HG03039 (cell line): ENCODE results near the gene CTNNBL1.

Source experiments
- ATAC-seq: cut with Tn5 transposase; IDR thresholded peaks from one replicate; pipeline ENCODE4 v1.9.1; 2021; ENCODE audit warnings: mild to moderate bottlenecking, moderate library complexity; ENCODE audit not compliant: unreplicated experiment

Gene CTNNBL1

DNA sequence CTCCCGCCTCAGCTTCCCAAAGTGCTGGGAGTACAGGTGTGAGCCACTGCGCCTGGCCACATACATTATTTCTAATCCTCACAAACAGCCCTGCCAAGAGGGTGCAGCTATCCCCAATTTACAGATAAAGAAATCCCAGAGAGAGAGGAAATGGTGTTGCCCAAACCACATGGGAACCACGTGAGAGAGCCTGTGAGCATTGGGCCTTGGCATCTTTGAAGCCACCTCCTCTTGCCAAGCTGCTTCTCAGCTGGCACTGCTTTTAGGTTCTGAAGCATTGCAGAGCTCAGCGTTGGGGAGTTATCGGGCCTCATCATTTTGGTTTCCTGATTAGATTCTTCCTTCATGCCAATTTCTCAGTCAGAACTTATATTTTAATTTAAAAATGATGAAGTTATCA is 80.3 kb downstream of the CTNNBL1 start:
- ATAC-seq: no peak

DNA sequence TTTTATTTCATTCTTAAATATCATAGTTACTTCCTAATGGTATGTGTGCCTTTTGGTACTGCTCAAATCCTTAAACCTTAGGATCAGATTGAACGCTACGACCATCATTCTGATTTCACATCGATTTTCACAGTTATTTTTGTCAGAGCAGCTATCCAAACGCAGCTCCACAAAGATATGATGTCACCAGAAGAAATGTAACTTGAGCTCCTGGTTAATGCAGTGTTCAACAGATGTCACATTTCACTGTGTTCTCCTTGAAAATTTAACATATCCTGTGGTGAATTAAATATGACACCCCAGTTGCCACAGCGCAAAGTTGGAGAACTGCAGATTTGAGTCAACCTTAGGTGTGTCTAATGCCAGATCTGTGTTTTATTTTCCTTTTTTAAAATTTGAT is 81.4 kb downstream of the CTNNBL1 start:
- no peak for ATAC-seq

DNA sequence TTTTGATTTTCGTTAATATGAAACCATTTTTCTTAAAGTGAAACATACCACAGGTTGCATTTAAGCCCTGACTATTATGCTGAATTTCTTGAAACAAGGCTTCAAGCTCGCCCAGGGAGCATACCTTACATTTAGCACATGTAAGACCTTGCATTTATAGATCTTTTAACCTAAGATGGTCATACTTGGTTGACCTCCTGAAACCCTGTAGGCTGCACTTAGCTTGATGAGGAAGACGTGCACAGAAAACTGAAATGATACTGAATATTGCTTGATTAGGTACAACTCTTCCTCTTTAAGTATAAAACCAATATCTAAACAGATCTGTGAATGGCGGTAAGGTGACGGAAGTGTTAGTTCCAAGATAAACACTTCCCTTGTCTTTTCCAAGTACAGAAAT is 82.2 kb downstream of the CTNNBL1 start:
- no peak for ATAC-seq

DNA sequence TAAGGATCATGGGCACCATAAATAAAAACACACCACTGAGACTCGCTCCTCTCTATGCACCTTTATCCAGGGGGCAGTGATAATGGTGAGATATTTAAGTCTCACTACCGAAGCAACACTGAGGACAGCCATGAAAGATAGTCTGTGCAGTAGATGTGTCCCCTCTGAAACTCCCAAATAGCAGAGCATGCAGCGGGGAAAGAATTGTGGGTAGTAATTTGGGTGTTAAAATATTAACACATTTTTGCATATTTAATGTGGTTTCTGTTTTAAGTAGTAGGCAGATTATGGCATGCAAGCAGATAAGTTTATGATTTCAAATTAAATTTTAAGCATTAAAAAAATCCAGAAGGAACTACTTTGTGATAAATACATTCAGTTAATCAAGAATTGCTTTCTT is 82.7 kb downstream of the CTNNBL1 start:
- no peak for ATAC-seq

DNA sequence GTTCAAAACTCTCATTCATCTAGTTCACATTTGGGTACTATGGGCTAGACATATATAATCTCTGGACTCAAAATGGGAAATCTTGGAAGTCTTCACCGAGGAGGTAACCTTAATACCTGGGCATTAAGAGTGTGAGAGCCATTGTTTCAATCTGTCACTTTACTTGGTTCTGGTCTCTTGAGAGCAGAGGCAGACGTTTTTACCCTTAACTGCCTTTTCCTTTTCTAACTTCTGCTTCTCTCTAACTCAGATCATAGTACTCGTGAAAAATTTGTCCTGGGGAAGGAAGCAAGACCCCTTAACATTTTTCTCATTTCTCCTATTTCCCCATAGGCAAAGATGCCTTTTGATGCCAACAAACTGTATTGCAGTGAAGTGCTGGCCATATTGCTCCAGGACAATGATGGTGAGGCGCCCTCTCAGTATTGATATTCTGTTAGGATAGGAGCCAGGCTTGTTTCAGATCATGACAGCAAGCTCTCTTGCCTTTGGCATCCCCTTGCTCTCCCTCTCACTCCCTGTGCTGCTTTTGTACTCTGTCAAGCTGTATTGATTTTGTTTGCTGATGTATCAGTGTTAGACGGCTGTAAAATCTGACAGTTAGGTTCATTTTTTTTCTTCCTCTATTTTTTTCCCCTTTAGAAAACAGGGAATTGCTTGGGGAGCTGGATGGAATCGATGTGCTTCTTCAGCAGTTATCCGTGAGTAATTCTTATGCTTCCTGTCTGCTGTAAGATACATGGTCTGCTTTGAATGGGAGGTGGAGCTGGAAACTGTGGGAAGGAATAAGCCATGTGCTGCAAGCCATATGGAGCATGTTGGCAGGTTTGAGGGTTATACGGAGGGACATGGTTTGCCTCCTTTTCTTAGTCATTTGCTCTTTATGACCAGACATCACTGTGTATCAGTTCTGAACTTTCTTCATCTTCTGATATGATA is 83.5 kb downstream of the CTNNBL1 start:
- no peak for ATAC-seq

DNA sequence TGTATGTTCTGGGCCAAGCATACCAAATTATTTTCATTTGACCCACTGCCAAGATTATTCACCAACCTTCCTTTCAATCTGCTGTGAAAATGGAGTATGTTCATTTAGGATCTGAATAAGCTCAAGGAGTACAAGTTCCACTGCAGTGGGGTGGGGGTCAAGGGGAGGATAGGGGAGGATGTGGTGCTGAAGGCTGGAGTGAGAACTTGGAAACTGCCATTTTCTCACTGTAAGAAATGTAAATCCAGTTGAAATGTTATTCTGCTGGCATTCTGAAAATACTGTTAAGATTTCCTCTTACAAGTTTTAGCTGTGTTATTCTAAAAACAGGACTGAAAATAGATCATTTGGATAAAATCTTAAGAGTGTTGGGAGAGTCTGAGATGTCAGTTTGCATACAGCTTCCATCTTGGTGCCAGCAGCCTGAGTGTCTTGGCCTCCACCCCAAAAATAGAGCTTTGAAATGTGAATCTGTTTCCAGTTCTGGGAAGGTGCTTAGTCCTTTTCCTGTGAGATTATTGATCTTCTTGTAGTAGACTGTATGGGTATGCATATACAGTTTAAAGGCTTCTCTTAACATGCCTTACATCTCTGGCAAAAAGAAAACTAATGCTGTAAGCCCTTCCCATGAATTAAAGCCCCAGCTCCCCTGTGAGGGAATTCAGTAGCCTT is 84.3 kb downstream of the CTNNBL1 start:
- ATAC-seq: no peak

DNA sequence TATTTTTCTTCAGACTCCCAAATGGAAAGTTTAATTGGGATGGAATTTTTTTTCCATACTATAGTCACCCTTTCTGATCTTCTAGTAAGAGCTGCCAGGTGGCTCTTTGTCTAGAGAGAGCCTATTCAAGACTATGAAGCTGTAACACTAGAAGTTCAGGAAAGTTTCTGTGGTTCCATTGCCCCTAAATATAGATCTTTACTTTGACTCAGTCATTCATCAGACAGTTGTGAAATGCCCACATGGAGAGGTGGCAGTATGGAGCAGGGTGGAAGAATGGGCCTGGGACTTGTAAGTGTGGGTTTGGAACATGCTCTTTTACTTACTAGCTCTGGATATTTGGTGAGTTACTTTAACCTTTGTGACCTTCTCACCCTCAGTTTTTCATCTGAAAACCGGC is 87.8 kb downstream of the CTNNBL1 start:
- no peak for ATAC-seq

DNA sequence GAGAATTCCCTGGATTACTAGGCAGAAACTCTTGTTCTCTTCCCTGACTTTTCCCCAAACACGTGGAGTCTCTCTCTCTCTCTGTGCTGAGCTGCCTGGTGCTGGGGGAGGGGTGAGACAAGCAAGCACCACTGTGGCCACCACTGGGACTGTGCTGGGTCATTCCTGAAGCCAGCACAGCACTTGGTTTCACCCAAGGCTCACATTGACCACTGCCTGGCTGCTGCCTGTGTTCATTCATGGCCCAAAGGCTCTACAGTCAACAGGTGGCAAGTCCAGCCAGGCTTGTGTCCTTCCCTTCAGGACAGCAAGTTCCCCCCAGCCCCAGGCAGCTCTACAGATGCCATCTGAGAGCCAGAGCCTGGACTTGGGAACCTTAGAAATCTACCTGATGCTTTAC is 92.2 kb downstream of the CTNNBL1 start:
- no peak for ATAC-seq

DNA sequence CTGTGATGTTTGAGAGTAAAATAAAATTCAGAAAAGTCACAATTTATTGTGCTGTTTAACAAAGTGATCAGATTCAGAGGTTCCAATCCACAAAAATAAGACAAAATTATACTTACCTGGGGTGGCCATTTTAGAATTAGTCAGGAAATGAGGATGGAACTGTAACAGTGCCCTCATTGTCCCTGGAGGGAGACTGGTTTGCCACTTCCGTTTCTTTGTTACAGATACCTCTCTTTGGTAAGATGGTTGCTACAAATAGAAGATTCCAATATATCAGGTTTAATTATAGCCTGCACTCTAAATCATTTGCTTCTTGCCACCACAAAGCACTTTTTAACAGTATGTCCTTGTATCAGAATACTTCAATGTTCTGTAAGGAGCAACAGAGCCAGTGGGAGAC is 95.6 kb downstream of the CTNNBL1 start:
- no peak for ATAC-seq

DNA sequence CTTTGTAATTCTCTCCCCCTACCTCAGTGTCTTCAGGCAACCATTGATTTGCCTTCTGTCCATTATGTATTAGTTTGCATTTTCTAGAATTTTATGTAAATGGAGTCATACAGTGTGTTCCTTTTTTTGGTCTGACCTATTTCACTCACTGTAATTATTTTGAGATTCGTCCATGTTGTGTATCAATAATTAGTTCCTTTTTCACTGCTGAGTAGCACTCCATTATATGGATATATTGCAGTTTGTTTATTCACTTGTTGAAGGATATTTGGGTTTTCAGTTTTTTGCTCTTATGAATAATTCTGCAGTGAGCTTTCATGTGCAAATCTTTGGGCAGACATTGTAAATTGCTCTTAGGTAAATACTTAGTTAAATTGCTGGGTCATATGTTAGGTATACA is 97.1 kb downstream of the CTNNBL1 start:
- ATAC-seq: no peak

DNA sequence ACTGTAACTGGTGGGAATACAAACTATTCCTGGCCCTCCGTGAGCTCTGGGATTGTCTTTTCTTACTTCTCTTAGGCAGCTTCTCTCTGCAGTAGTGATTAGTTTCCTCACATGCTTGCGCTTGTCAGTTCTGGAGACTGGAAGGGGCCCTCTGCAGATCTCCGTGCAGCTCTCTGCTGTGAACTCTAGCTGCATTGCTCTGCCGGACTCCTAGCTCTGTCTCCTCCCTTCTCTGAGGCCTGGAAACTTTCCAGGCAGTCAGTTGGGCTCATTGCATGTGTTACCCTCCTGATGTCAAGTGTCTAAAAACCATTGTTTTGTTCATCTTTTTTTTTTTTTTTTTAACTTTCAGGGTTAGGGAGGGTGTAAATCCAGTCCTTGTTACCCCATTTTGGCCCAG is 102.3 kb downstream of the CTNNBL1 start:
- no peak for ATAC-seq

DNA sequence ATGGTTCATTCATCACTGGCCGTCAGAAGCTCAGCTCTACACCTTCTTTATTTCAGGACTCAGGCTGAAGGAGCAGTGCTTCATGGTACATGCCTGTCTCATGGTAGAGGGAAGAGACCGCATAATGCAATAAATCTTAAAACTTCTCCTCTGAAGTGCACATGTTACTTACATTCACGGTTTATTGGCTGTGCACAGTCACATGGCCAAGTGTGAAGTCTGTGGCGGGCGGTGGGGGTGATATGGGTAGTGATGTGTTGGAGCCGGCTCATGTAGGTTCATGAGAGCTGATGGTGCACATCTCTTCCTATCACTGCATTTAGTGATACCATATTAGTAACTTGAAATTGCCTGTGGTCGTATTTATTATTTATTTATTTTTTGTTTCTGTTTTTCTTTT is 102.9 kb downstream of the CTNNBL1 start:
- ATAC-seq: no peak

DNA sequence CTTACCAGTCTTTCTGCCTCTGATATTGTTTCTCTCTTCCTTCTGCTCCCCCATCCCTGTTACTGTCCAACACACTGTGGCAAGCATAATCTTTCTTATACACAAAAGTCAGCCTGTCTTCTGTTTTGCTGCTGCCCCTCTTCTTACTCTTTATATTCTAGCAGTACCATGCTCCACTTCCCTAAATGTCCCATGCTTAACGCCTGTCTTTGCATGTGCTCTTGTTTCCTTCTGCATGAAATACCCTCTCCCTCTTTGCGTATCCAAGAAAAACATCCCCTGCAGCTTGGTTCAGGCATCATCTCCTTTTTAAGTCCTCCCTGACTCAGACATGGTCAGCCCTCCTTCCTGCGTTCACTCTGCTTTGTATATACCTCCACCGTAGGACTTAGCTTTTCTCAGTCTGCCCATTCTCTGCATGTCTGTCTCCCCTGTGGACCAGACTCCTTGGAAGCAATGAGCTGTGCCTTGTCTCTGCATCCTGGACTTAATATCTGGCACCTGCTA is 103.9 kb downstream of the CTNNBL1 start:
- ATAC-seq: no peak

DNA sequence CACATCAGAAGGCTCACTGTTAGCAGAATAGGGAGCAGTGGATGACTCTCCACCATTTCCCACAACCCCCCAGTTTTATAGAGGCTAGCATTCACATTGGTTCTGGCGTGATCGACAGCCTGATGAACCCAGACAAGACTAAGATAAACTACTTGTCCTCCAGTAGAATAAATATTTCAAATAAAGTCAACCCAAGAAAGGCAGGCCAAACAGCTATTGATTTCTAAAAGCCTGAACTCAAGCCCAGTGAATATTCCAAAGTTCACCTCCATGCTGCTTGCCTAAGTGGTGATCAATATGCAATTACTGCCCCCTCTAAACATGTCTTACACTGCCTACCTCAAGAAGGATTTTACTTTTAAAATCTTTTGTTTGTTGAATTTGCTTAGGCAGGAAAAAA is 104.5 kb downstream of the CTNNBL1 start:
- ATAC-seq: no peak

DNA sequence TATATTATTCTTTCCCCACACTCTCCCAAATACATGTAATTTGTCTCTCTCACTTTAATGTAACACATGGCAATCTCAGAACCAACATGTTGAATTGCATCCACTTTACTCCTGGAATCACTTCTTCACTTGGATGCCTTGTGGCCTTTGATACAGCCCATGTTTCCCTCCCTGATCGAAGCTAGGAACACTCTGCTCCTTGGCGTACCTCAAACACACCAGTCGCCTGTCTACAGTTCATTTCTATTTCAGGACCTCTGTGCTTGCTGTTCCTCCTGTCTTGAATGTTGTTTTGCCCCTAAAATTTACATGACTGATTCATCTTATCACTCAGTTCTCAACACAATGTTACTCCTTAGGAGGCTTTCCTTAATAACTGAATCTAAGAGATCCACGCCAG is 106.8 kb downstream of the CTNNBL1 start:
- no peak for ATAC-seq

DNA sequence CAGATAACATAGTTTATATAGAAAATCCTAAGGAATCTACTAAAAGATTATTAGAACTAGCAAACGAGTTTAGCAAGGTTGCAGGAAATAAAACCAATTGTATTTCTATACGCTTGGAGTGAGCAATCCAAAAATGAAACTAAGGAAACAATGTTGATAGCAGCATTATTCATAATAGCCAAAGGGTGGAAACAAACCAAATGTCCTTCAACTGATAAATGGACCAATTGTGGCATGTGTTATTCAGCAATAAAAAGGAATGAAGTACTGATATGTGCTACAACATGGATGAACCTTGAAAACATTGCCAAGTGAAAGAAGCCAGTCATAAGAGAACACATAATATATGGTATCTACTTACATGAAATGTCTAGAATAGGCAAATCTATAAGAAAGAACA is 108.1 kb downstream of the CTNNBL1 start:
- no peak for ATAC-seq

DNA sequence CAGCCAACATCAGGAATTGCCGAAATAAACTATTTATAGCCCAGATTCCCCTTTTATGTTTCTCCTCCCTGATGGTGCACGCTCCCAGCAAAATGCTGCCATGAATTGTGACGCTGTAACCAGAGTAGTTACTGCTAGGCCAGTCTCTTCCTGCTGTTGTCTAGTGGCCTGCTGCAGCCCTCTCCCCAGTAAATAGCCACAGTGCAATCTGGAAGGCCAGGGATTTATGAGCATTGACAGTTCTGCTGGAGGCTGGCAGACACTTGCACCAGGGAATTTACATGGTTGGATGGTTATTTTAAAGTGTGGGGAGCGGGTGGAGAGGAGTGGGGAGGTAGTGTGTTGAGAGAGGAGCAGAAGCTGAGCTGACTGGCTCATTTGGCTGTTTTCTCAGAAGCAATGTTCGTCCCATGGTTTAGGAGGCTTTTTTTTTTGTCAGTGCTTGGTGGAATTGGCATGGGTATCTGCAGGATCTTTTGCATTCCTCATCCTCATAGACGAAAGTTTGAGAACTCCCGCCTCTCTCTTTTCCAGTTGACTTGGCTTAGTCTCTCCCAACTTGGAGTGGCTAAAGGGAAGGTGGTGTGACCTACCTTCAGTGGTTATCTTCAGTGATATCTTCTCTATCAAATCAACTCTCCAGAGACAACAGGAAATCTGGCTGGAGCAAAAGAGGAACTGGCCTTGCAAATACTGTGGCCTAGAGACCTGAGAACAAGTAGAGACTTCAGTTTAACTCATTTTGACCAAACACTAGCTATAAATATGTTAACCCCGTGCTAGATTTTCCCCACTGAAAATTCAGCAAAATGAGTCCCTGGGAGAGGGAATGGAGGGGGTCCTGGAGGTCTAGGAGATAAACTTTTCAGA is 109.8 kb downstream of the CTNNBL1 start:
- ATAC-seq: peak; percentile 57

DNA sequence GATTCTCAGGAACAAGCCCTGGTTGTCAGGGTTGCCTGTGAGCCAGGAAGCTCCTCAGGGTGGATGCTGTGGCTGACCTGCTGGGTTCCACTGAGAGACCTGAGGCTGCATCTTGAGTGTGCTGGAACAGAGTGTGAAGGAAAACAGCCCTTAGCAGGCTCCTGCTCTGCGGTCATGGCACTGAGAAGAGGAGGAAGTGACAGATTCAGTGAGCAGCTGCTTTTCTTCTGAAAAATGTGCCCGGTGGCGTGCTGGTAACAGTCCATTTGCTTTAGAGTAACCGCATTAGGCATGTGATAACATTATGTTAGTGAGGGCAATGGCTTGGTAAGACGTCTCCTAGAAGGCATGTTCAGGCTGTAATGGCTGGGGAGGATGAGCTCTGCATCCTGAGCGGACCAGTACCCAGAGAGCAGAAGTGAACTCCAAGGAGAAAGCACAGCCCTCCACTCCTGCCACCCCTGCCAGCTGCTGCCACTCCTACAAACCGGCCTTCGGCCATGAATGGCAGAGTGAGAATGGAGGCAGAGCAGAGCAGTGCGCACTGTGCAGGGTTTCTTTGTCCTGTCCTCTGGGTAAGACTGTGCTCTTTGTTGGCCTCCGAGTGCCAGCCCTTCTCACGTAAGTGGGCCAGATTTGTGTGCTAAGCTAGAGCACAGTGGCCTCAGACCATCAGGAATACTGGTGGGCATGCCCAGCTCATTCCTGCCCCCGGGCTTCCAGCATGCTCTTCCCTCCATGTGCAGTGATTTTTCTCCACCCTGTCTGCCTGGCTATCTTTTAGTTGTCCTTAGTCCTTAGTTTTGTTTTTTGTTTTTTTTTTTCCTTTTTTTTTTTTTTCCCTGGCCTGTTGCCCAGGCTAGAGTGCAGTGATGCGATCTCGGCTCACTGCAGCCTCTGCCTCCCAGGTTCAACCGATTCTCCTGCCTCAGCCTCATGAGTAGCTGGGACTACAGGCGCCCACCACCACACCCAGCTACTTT is 111.0 kb downstream of the CTNNBL1 start:
- peak; percentile 42 for ATAC-seq

DNA sequence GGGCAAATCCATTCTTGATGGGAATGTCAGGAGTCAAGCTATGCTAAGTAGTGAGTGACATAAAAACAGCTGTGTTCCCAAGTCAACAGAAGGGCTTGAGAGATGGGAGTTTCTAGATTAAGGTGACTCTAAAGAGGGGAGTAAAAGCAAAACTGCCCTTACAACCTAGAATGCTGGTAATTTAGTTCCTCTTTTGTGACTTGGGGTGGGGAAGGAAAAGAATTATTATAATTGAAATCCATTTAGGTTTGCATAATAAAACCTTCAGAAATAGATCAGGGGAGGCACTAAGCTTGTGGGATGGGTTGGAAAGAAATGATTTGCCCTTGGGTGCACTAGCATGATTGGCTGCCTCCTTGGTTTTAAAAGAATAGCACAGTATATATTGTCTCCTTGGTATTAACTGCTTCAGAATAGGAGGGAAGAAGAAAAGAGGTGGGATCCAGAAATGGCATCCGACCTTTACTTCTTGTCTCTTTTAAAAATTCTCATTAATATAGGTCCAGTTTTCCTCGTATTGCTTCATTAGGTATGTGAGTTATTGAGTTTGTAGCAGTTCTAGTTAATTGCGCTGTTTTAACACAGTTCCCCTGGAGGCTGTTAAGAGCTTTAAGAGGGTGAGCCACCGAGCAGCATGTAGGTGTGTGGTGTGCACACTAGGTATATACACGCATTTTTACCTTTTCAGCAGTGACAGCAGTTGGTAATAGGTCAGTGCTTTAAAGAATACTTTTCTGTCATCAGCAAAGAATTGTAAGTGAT is 113.8 kb downstream of the CTNNBL1 start:
- no peak for ATAC-seq
